Globus pallidus (tissue), 1 donor: ENCODE measurements around the gene BCL2L12.

Source experiments
- DNase-seq: peaks from one replicate; pipeline ENCODE4 v3.0.0-alpha.2; 2015; ENCODE audit warnings: low spot score

BCL2L12 gene

DNA sequence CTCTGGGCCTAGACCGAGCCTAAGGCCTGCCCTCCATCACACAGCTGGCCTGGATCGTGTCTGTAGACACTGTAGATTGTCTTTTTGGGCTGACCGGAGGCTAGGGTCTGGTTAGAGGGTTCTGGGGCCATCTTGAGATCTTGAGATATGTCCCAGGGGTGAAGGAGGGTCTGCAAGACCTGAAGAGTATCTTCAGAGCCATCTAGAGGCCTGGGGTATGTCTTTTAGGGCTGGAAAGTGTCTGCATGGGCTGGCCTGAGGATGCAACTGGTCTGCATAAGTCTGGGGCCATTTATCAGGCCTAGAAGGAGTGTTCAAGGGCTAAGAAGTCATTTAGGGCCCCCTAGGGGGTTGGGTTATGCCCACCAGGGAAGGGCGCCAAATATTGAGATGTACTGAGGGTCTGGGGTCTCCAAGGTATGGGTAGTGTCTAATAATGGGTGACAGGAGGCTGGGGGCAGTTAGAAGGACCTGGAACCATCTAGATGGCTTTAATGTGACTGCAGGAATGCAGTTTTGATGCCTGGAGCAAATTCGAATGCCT is 23.2 kb upstream of the BCL2L12 start:
- no peak for DNase-seq

- DNase-seq, result no peak
These were observed 22.3 kb upstream of the BCL2L12 start for GRCh38 chr19:49643466-49643865.

DNA sequence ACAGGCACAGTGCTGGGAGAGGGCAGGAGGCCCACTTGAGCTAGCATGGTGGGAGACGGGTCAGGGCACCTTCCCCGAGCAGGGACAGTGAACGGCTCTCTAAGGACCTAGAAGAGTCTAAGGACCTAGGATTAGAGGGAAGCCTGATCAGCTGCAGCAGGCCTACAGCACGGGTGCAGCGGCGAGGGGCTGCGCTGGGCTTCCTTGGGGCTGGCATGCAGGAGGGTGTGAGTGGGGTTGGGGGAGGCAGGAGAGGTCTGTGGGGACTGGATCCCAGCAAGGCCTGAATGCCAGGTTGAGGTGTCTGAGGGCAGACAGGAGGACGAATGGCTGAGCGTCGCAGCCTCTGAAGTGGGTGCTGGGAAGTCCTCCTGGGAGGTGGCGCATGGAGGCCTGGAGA is 20.1 kb upstream of the BCL2L12 start:
- no peak for DNase-seq

GRCh38 chr19:49645995-49646394 is 19.7 kb upstream of the BCL2L12 start:
- DNase-seq, result no peak

GRCh38 chr19:49646586-49646985 is 19.1 kb upstream of the BCL2L12 start:
- DNase-seq, result no peak

DNA sequence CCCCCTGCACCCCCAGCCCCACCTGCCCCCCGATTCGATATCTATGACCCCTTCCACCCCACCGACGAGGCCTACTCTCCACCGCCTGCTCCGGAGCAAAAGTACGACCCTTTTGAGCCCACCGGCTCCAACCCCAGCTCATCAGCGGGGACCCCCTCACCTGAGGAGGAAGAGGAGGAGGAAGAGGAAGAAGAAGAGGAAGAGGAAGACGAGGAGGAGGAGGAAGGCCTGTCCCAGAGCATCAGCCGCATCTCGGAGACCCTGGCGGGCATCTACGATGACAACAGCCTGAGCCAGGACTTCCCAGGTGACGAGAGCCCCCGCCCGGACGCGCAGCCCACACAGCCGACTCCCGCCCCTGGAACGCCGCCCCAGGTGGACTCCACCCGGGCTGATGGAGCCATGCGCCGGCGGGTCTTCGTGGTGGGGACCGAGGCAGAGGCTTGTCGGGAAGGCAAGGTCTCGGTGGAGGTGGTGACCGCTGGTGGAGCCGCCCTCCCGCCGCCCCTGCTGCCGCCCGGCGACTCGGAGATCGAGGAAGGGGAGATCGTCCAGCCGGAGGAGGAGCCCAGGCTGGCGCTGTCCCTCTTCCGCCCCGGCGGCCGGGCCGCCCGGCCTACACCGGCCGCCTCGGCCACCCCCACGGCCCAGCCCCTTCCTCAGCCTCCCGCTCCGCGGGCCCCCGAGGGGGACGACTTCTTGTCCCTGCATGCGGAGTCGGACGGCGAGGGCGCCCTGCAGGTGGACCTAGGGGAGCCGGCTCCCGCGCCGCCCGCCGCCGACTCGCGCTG is 14.5 kb upstream of the BCL2L12 start:
- DNase-seq, result no peak

DNA sequence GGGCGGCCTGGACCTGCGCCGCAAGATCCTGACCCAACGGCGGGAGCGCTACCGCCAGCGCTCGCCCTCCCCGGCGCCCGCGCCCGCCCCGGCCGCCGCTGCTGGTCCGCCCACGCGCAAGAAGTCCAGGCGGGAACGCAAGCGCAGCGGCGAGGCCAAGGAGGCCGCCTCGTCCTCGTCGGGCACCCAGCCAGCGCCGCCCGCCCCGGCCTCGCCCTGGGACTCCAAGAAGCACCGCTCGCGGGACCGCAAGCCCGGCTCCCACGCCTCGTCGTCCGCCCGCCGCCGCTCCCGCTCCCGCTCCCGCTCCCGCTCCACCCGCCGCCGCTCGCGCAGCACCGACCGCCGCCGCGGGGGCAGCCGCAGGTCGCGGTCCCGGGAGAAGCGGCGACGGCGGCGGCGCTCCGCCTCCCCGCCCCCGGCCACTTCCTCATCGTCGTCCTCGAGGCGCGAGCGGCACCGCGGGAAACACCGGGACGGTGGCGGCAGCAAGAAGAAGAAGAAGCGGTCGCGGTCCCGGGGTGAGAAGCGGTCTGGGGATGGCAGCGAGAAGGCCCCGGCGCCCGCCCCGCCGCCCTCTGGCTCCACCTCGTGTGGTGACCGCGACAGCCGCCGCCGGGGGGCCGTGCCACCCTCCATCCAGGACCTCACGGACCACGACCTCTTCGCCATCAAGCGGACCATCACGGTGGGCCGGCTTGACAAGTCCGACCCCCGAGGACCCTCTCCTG is 13.7 kb upstream of the BCL2L12 start:
- no peak for DNase-seq

DNA sequence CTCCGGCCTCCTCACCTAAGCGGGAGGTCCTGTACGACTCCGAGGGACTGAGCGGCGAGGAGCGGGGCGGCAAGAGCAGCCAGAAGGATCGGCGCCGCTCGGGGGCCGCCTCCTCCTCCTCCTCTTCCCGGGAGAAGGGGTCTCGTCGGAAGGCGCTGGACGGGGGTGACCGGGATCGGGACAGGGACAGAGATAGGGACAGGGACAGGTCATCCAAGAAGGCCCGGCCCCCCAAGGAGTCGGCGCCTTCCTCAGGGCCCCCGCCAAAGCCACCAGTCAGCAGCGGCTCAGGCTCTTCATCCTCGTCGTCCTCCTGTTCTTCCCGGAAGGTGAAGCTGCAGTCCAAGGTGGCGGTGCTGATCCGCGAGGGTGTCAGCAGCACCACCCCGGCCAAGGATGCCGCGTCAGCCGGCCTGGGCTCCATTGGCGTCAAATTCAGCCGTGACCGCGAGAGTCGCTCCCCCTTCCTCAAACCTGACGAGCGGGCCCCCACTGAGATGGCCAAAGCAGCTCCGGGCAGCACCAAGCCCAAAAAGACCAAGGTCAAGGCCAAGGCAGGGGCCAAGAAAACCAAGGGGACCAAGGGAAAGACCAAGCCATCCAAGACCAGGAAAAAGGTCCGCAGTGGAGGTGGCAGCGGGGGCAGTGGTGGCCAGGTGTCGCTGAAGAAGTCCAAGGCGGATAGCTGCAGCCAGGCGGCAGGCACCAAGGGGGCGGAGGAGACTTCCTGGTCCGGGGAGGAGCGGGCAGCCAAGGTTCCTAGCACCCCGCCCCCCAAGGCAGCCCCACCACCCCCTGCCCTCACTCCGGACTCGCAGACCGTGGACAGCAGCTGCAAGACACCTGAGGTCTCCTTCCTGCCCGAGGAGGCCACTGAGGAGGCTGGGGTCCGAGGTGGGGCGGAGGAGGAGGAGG is 12.9 kb upstream of the BCL2L12 start:
- no peak for DNase-seq

GRCh38 chr19:49653466-49653806 is 12.3 kb upstream of the BCL2L12 start:
- no peak for DNase-seq

DNA sequence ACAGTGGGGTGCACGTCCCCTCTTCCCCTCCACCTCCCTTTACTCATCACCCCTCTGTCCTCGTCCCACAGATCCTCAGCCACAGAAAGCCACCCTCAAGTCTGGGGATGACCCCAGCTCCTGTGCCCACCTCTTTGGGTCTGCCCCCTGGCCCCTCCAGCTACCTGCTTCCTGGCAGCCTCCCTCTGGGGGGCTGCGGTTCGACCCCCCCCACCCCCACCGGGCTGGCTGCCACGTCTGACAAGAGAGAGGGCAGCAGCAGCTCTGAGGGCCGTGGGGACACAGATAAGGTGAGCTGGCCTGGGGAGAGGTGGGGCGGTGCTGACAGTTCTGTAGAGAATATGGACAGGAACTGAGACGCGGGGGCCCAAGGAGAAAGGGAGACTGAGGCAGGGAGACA is 11.2 kb upstream of the BCL2L12 start:
- no peak for DNase-seq

DNA sequence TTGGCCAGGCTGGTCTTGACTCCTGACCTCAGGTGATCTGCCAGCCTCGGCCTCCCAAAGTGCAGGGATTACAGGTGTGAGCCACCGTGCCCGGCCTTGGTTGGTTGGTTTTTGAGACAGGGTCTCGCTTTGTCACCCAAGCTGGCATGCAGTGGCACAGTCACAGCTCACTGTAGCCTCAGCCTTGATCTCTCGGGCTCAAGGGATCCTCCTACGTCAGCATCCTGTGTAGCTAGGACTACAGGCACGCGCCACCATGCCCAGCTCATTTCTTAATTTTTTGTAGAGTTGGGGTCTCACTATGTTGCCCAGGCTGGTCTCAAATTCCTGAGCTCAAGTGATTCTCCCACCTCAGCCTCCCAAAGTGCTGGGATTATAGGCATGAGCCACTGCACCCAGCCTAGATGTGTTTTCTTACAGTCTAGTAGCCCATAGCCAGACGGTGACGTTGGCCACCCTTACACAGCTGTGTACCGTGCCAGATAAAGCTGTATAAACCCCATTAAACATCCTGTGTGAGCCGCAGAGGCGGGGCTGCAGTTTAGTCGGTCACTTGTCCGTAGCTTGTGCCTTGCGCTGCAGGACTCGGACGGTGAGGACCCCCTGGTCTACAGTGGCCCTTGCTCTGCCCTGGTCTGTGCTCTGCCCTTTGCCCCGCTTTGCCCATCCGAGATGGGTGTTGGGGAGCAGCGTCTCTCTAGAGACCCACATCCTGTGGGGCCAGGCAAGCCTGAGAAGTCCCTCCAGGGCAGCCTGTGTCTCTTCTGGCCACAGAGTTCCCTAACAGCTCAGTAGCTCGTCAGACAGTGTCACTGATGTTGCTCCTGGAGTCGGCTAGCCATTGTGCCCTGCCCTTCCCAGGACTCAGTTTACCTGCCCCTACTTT is 9.9 kb upstream of the BCL2L12 start:
- no peak for DNase-seq

DNA sequence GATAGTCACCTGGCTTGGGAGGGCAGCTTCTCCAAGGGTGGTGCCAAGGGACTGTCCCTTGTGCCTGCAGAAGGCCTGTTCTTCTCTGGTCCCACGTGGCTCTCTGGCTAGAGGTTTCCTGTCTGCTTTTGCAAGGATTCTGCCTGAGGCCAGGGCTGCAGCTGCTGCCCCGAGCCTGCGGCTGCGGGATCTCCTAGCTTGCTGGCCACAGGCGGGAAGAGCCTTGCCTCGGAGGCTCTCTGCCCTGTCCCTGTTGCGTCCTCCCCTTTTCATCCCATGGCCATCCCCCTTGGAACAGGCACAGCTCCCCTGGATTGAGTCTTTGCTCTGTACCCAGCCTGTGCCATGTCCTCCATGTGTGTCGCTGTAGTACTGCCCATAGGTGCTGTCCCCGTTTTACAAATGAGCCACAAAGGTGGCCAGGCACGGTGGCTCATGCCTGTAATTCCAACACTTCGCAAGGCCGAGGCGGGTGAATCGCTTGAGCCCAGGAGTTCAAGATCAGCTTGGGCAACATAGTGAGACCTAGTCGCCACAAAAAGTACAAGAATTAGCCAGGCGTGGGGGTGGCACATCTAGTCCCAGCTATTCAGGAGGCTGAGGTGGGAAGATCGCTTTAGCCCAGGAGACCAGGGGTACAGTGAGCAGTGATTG is 9.2 kb upstream of the BCL2L12 start:
- DNase-seq, result no peak

DNA sequence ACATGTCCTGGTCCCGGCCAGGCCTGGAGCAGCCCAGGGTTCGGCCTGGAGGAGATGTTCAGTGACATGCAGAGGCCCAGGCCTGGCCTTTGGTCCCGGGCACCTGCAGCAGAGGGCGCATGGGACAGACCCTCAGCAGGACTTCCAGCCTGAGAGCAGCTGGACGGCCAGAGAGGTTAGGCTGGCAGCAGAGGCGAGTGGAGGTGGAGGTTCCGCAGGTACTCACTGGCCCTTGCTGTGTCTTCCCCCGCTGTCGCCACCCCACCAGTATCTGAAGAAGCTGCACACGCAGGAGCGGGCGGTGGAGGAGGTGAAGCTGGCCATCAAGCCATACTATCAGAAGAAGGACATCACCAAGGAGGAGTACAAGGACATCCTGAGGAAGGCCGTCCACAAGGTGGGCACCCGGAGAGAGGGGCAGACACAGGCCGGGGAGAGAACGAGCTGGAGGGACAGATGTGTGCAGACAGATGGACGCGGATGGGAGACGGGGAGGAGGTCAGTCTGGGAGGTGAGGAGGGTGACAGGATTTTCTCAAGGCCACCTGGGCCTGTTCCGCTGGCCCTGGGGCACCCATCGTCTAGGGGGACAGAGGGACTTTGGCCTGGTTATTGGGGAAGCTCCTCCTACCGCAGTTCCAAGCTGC is 8.1 kb upstream of the BCL2L12 start:
- no peak for DNase-seq

DNA sequence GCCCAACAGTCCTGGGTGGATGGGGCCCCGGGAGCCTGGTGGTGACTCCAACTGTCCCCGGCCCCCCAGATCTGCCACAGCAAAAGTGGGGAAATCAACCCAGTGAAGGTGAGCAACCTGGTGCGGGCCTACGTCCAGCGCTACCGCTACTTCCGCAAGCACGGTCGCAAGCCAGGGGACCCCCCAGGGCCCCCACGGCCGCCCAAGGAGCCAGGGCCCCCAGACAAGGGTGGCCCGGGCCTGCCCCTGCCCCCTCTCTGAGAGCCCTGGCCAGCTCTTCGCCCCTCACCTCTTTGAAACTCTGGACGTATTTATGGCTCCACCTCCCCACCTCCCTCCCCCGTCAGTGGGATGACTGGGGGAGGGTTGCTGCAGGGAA is 7.6 kb upstream of the BCL2L12 start:
- no peak for DNase-seq

DNA sequence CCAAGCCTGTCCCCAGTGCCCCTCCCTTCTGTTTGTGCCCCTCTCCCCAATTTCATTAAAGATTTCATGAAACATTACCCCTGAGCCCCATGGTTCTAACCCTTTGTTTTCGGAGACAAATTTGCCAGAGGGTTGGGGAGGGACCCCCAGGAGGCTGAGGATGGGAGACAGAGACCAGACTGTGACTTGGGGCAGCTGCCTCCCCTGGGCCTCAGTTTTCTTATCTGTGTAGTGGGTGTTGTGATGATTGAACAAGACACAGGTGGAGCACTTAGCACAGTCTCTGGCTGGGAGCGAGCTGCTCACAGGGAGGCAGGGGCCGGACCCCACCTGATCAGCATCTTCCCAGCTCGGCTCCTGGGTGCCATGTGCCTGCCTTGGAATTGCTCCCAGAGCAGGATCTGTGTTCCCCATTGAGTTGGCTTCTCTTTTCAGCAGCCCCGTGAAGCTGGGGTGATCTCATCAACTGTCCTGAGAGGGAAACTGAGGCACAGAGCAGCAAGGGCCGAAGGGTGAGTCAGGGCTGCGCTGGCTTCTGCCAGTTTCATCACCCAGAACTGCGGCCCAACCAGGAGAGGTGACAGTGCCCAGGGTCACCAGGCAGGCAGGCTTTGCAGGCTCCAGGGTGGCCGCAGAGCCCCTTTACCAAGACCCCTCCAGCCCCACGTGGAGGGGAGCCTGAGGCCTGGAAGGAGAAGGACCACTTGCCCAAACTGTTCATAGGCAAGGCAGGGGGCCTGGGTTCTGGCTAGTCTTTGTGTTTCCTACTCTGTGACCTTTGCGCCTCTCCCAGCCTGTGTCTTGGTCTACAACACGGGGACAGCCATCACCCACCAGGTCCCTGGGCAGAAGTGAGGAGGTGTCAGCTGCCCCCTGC is 6.9 kb upstream of the BCL2L12 start:
- DNase-seq, result no peak

DNA sequence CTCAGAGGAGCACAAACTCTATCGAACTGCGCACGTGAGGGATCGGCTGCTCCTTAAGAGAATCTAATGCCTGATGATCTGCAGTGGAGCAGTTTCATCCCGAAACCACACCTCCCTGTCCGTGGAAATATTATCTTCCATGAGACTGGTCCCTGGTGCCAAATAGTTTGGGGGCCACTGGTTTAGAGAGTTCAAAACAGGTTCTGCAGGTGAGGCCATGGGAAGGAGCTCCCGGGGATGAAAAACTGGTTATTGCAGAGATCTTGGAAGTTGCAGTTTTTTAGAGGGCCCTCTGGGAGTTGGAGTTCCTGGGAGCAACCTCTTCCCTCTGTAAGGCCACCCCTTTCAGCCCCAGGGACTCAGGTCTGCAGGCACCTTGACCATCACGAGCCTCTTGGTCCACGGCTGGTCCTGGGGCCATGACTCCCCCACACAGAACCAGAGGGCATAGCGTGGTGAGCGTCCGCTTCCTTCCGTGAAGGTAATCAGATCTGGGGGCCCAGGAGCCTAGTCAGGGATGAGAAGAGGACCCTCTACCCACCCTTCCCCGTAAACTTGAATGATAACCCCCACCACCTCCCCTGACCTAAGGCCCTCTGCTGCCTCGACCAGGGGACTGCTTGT is 5.3 kb upstream of the BCL2L12 start:
- no peak for DNase-seq

GRCh38 chr19:49662011-49662410 is 3.7 kb upstream of the BCL2L12 start:
- DNase-seq, result no peak

- no peak for DNase-seq
These were observed 2.5 kb upstream of the BCL2L12 start for GRCh38 chr19:49663224-49663623.
